K562 (cell line): ENCODE measurements around the gene TPCN1. TPM values are rescaled to one million over a fixed set of nuclear protein-coding genes. Genes with fewer than 3 reads are reported as not detected.
A peak's percentile ranks its signal among the peaks of the same experiment; 100 is the strongest.

Source experiments
- ATAC-seq: fragments of 200-7000 bp; cut with Tn5 transposase; 3 replicates; pipeline ENCODE4 v1.9.1; 2020; ENCODE audit warnings: moderate library complexity
- BruUV-seq: library from RNA; stranded (reverse); fragments of 400-500 nt; replicated peaks from 2 replicates; lab custom pipeline; 2021; lab: Mats Ljungman, UMichigan
- CTCF ChIA-PET: fragments of 300-600 bp; formaldehyde crosslinking; extraction: SDS; loops from one replicate; lab custom pipeline; 2021; ENCODE audit warnings: low intra/inter-chr PET ratio; lab: Yijun Ruan, JAX
- POLR2A ChIA-PET: fragments of 300-600, 350-650 bp; sonication (Branson Sonifier 250); formaldehyde crosslinking; extraction: SDS; loops from one replicate; lab custom pipeline; 2021; ENCODE audit warnings: antibody characterized with exemption, inconsistent platforms; lab: Yijun Ruan, JAX
- DNase-seq, 4 experiments: peaks; one replicate each; pipeline versions ENCODE4 v3.0.0 to v3.0.0-alpha.2; 2011 to 2018; ENCODE audit warnings: low spot score in 3 of 4, mixed read lengths in 3 of 4; ENCODE audit errors: extremely low read depth in 1 of 4
- FAIRE-seq: peaks from 2 replicates; lab custom pipeline; 2011; peaks lifted over from hg19 to GRCh38; lab: Jason Lieb, UNC
- H2AFZ ChIP-seq: 2 replicates; pipeline ENCODE4 v1.6.0; 2011; ENCODE audit warnings: low read depth, low read length, control low read depth, inconsistent platforms
- H3K27ac ChIP-seq: fragments of 200-600 bp; 3 replicates; pipeline ENCODE4 v1.8.0; 2011; ENCODE audit warnings: low read depth, mild to moderate bottlenecking, control low read depth, inconsistent platforms, low read length, moderate library complexity, mixed read lengths; ENCODE audit errors: extremely low read depth
- H3K27me3 ChIP-seq, 2 experiments: fragments of 300-600 bp in 1 of 2; 2 replicates in 1 of 2; 3 replicates in 1 of 2; pipeline versions ENCODE4 v1.6.0 to v1.8.0; 2011; ENCODE audit warnings: inconsistent platforms in 2 of 2, low read length in 2 of 2, mild to moderate bottlenecking in 1 of 2, mixed read lengths in 1 of 2, moderate library complexity in 1 of 2; ENCODE audit not compliant: control insufficient read depth in 2 of 2, insufficient read depth in 2 of 2
- H3K36me3 ChIP-seq: fragments of 300-600 bp; 3 replicates; pipeline ENCODE4 v1.8.0; 2011; ENCODE audit warnings: mild to moderate bottlenecking, low read length, inconsistent platforms; ENCODE audit not compliant: control insufficient read depth, insufficient read depth
- H3K4me1 ChIP-seq, 2 experiments: fragments of 200-600 bp in 1 of 2; replicated peaks in 1 of 2; 2 replicates in 1 of 2; 3 replicates in 1 of 2; pipeline versions ENCODE4 v1.5.1 to v1.8.0; 2011; ENCODE audit warnings: inconsistent platforms in 2 of 2, low read length in 2 of 2, mild to moderate bottlenecking in 1 of 2, mixed read lengths in 1 of 2, moderate library complexity in 1 of 2; ENCODE audit not compliant: control insufficient read depth in 2 of 2, insufficient read depth in 2 of 2
- H3K4me2 ChIP-seq: 2 replicates; pipeline ENCODE4 v1.6.1; 2011; ENCODE audit warnings: low read length, control low read depth, inconsistent platforms, mixed read lengths; ENCODE audit not compliant: insufficient read depth
- H3K4me3 ChIP-seq: fragments of 200-600 bp; sonication (generic), shearing (Covaris generic); 2 replicates; pipeline ENCODE4 v1.5.1; 2016; ENCODE audit warnings: control low read depth, inconsistent platforms
- H3K79me2 ChIP-seq: fragments of 200-600 bp; 3 replicates; pipeline ENCODE4 v1.8.0; 2011; ENCODE audit warnings: low read length, inconsistent platforms; ENCODE audit not compliant: control insufficient read depth, insufficient read depth
- H3K9ac ChIP-seq, 2 experiments: 2 replicates each; pipeline versions ENCODE4 v1.6.0 to v1.6.1; 2011; ENCODE audit warnings: low read depth in 2 of 2, low read length in 2 of 2, control low read depth in 1 of 2, inconsistent platforms in 1 of 2, mild to moderate bottlenecking in 1 of 2, mixed read lengths in 1 of 2; ENCODE audit not compliant: insufficient read depth in 1 of 2
- H3K9me1 ChIP-seq: one replicate; pipeline ENCODE4 v1.6.0; 2011; ENCODE audit warnings: inconsistent platforms, mild to moderate bottlenecking, low read length, moderate library complexity; ENCODE audit not compliant: control insufficient read depth, insufficient read depth
- H3K9me3 ChIP-seq: replicated peaks from 2 replicates; pipeline ENCODE4 v1.5.1; 2011; ENCODE audit warnings: low read depth, low read length, inconsistent platforms; ENCODE audit not compliant: control insufficient read depth, insufficient read depth
- H4K20me1 ChIP-seq: replicated peaks from 2 replicates; pipeline ENCODE4 v1.6.1; 2011; ENCODE audit warnings: low read length, inconsistent platforms, mixed read lengths; ENCODE audit not compliant: control insufficient read depth, insufficient read depth
- FOSL1 ChIP-seq: fragments of 200-800 bp; sonication (Bioruptor generic); conservative IDR thresholded peaks from 2 replicates; pipeline ENCODE4 v1.6.1; 2016; ENCODE audit warnings: missing genetic modification characterization, missing compliant biosample characterization
- FOXK1 ChIP-seq: sonication (generic); formaldehyde crosslinking; IDR thresholded peaks from 2 replicates; pipeline ENCODE4 v1.8.0; 2022; ENCODE audit warnings: missing genetic modification reagents, mild to moderate bottlenecking, borderline replicate concordance
- MECOM ChIP-seq: fragments of 250-450 bp; sonication (Bioruptor Pico); IDR thresholded peaks from 2 replicates; pipeline ENCODE4 v1.8.0; 2022; ENCODE audit warnings: inconsistent platforms
- SMARCC2 ChIP-seq: fragments of 450-650 bp; IDR thresholded peaks from 2 replicates; pipeline ENCODE4 v1.6.1; 2017; ENCODE audit warnings: antibody characterized with exemption, moderate library complexity, mild to moderate bottlenecking, low read depth
- TARDBP ChIP-seq: fragments of 450-650 bp; IDR thresholded peaks from 2 replicates; pipeline ENCODE4 v1.6.1; 2016
- ZNF263 ChIP-seq: sonication (generic); formaldehyde crosslinking; IDR thresholded peaks from 2 replicates; pipeline ENCODE4 v1.8.0; 2022; ENCODE audit warnings: mild to moderate bottlenecking, missing genetic modification reagents, borderline replicate concordance
- whole genome bisulfite sequencing: fragments of 100-300 bp; shearing (Covaris generic); methylation state at CpG from one replicate; pipeline ENCODE4 v1.1.6; 2016; ENCODE audit warnings: low coverage, mixed read lengths; ENCODE audit not compliant: insufficient coverage; ENCODE audit errors: missing lambda C conversion rate; 5-methylcytosine and 5-hydroxymethylcytosine counted together
- in situ Hi-C: fragments of 300-500 bp; cut with MboI; formaldehyde crosslinking; loops from 4 replicates; pipeline ENCODE4 v1.15.0; 2018; ENCODE audit warnings: inconsistent platforms, mixed read lengths
- intact Hi-C: fragments of 100-400 bp; cut with micrococcal nuclease; formaldehyde crosslinking; loops from 2 replicates; pipeline ENCODE4 v1.14.2; 2022
- polyA plus RNA-seq, 8 experiments: library from polyadenylated mRNA; depleted of rRNA in 4 of 8; stranded (reverse) in 5 of 8; unstranded in 3 of 8; fragments of >200 nt; fragmentation: Nextera tagmentation in 2 of 8; fragmentation: Illumina TruSeq in 1 of 8; extraction: Ambion mirVana in 2 of 8; extraction: Trizol in 1 of 8; gene quantifications; 2 replicates each; pipeline versions ENCODE4 v1.2.1 to v1.2.3, GENCODE V29; 2011 to 2014; ENCODE audit warnings: inconsistent platforms in 1 of 8, missing spikeins in 1 of 8
- total RNA-seq, 7 experiments: library from RNA; depleted of rRNA in 6 of 7; stranded (reverse); fragments of >200 nt in 6 of 7; fragmentation: Illumina TruSeq in 2 of 7; extraction: Trizol in 2 of 7; gene quantifications; 2 replicates each; pipeline versions ENCODE4 v1.2.1 to v1.2.3, GENCODE V29; 2011 to 2021; ENCODE audit warnings: low replicate concordance in 1 of 7
- TF ChIP-seq, protein P1 (sequence below): fragments of 450-650 bp; IDR thresholded peaks from 2 replicates; pipeline ENCODE4 v1.6.1; 2017; ENCODE audit warnings: antibody characterized with exemption

Gene TPCN1
- total and polyA plus RNA-seq, 9 of the 15 experiments (the other 6 are each of a cell fraction or from before 2014, with no cell fraction given), result 0.80 to 23.8 (median 7.4) TPM

DNA sequence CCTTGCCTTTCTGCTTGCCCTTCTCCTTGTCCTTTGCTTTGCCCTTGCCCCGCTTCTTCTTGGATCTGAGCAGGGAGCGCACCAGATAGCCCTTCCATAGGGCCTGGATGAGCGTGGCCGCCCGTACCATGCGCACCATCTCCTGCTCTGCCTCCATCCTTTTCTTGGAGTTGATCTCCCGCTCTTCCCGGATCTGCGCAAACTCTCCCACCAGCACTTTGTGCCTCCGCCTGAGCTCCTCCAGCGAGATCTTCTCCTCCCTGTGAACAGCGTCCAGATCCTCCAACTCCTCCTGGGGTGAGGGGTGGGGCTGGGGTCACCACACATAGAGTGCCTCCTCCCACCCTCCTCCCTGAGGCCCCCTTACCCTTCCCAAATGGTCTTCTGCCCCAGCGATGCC, 25.7 kb upstream of the TPCN1 start (continued):
- TF ChIP-seq MECOM, result no peak
- no peak for TF ChIP-seq FOXK1 (CRISPR knock-in tag)
- no peak for TF ChIP-seq FOSL1 (tag)
- no peak for TF ChIP-seq SMARCC2
- no peak for TF ChIP-seq TARDBP

DNA sequence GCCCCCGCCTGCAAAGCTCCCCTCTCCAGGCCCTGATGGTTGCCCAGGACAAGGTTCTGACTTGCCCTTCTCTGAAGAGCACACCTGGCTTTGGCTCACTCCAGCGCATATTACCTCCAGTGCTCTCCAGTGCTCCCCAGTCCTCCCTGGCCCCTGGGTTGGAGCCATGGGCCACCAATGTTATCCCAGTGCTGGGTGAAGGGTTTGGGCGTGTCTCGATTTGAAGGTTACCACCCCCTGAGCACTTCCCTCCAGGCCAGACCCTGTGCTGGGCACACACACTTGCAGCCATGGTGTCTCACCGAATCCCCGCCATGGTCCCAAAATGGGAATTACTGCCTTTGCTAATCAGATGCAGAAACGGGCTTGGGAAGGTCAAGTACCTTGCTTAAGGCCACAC, 24.7 kb upstream of the TPCN1 start:
- Histone ChIP-seq H3K4me1 (peaks cover 2 to 20% of the 10 kb centered on the region in 2 experiments; a peak in 4 of 5 replicates), H2AFZ (no peak overlapping the region), H3K9me1 (no peaks in the 10 kb centered on the region), H3K4me3 (no peak overlapping the region), H3K27ac (no peak overlapping the region), H3K36me3 (peaks cover 14% of the 10 kb centered on the region; the same call in 1 of the 3 replicates), H3K4me2 (no peak overlapping the region), H3K27me3 (no peaks in the 10 kb centered on the region), H3K9ac (peak overlapping the region in 1 of 2 experiments; percentile 48; a peak in 1 of 4 replicates), H3K9me3 (no peaks in the 10 kb centered on the region), H3K79me2 (no peaks in the 10 kb centered on the region), H4K20me1 (peaks cover 4% of the 10 kb centered on the region; the same call in 1 of the 2 replicates)
- peak; percentile 88 for TF ChIP-seq ZNF263
- TF ChIP-seq, protein P1, sequence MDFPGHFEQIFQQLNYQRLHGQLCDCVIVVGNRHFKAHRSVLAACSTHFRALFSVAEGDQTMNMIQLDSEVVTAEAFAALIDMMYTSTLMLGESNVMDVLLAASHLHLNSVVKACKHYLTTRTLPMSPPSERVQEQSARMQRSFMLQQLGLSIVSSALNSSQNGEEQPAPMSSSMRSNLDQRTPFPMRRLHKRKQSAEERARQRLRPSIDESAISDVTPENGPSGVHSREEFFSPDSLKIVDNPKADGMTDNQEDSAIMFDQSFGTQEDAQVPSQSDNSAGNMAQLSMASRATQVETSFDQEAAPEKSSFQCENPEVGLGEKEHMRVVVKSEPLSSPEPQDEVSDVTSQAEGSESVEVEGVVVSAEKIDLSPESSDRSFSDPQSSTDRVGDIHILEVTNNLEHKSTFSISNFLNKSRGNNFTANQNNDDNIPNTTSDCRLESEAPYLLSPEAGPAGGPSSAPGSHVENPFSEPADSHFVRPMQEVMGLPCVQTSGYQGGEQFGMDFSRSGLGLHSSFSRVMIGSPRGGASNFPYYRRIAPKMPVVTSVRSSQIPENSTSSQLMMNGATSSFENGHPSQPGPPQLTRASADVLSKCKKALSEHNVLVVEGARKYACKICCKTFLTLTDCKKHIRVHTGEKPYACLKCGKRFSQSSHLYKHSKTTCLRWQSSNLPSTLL, result no peak
- in situ Hi-C loops (loop anchor here (5.0 to 25.0 kb wide), 3 partner anchors 86 to 448 kb away; partner anchors contain the start of genes SDS and SDSL), intact Hi-C loops (loop anchor here (2.0 to 5.0 kb wide), 3 partner anchors 41 to 228 kb away; no protein-coding TSS in a partner anchor)
- 53% methylated on average over 7 of the region's 7 CpGs for WGBS
- DNase-seq (peak in 1 of 4 experiments; percentile 6), FAIRE-seq (no peak), ATAC-seq (no peak)
- ChIA-PET POLR2A (interaction anchor here (0.8 kb wide), 1 partner anchor 25 kb away, joined by 3 read pairs; the partner anchor contains the start of gene TPCN1), CTCF (no interaction called here)
- BruUV-seq, result no TSS peak
